ACC112 (cell line): ENCODE results near the gene KRTAP2-3.
"Not testable (repeated sequence)": the region's sequence is repeated elsewhere in the genome, so short reads cannot be mapped to it uniquely, and the experiment has no call there.

Experiments used
- H2AFZ ChIP-seq: fragments of 200-600 bp; sonication (generic); one replicate; pipeline ENCODE4 v1.6.0; 2017; ENCODE audit warnings: antibody characterized with exemption, low read length; ENCODE audit not compliant: unreplicated experiment
- H3K27ac ChIP-seq: fragments of 200-600 bp; sonication (generic); 2 replicates; pipeline ENCODE4 v1.5.1; 2014; ENCODE audit warnings: low read depth, mild to moderate bottlenecking, antibody characterized with exemption, low read length, moderate library complexity
- H3K27me3 ChIP-seq: fragments of 200-600 bp; sonication (generic); 2 replicates; pipeline ENCODE4 v1.6.1; 2014; ENCODE audit warnings: mild to moderate bottlenecking, antibody characterized with exemption, low read length, moderate library complexity, mixed read lengths; ENCODE audit not compliant: insufficient read depth
- H3K36me3 ChIP-seq: fragments of 200-600 bp; sonication (generic); 2 replicates; pipeline ENCODE4 v1.6.1; 2016; ENCODE audit warnings: mild to moderate bottlenecking, antibody characterized with exemption, low read length, moderate library complexity, mixed read lengths; ENCODE audit not compliant: insufficient read depth
- H3K4me1 ChIP-seq: fragments of 200-600 bp; sonication (generic); one replicate; pipeline ENCODE4 v1.6.1; 2016; ENCODE audit warnings: low read length, mixed read lengths; ENCODE audit not compliant: insufficient read depth, unreplicated experiment, control insufficient read depth
- H3K4me3 ChIP-seq: fragments of 200-600 bp; sonication (generic); 2 replicates; pipeline ENCODE4 v1.5.1; 2014; ENCODE audit warnings: mild to moderate bottlenecking, low read depth, low read length
- H3K79me2 ChIP-seq: fragments of 200-600 bp; sonication (generic); one replicate; pipeline ENCODE4 v1.6.0; 2016; ENCODE audit warnings: low read length; ENCODE audit not compliant: control insufficient read depth, unreplicated experiment, insufficient read depth

The KRTAP2-3 gene, protein sequence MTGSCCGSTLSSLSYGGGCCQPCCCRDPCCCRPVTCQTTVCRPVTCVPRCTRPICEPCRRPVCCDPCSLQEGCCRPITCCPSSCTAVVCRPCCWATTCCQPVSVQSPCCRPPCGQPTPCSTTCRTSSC

GRCh38 chr17:41060052-41060604 lies at the start of gene KRTAP2-3:
TSS of gene KRTAP2-3 (minus strand) at chr17:41060114. CDS start at chr17:41060050, 64 bp downstream.
- Histone ChIP-seq H3K27me3 (no peaks in the 10 kb centered on the region), H3K36me3 (no peaks in the 10 kb centered on the region), H3K27ac (peak within 1 kb of the TSS; percentile 93), H2AFZ (peak within 1 kb of the TSS; percentile 53), H3K4me3 (no peak within 1 kb of the TSS; the same call in 1 of the 2 replicates), H3K4me1 (peaks cover 49% of the 10 kb centered on the region), H3K79me2 (no peaks in the 10 kb centered on the region)

- H3K4me3 ChIP-seq, H3K27me3 ChIP-seq, H3K4me1 ChIP-seq, H3K79me2 ChIP-seq, H3K27ac ChIP-seq, H2AFZ ChIP-seq, H3K36me3 ChIP-seq: not testable (repeated sequence)
These were observed 48.9 kb upstream of the KRTAP2-3 start for GRCh38 chr17:41108728-41109386.

DNA sequence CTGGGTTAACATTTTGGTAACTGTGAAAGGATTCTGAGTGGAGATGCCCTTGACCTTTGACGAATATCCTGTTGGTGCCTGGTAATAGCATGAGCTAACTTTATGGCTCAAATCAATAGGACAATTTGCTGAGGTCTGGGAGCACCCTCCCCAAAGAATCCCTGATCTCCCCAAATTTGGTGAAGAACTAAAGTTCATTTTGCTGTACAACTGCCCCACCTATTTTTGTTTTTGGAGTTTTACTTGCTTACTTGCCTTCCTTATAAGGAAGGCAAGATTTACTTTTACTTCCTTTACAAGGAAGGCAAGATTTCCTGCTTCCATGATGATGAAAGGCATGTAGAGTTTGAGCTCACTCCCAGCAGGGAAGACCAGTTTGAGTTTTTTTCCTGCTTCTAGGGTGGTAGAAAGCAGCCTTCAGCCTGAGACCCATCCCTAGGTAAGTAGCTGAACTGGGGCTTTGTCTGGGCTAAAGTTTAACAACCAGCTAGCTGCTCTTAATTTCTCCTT lies 48.1 kb upstream of the KRTAP2-3 start:
- Histone ChIP-seq H3K4me1 (peaks cover 12% of the 10 kb centered on the region), H2AFZ (no peak overlapping the region), H3K79me2 (no peaks in the 10 kb centered on the region), H3K27ac (no peak overlapping the region), H3K4me3 (no peak overlapping the region), H3K36me3 (0 out of 2 replicates have a peak, but pooled peaks cover 3% of the 10 kb centered on the region), H3K27me3 (no peaks in the 10 kb centered on the region)

GRCh38 chr17:41105347-41105746 lies 45.4 kb upstream of the KRTAP2-3 start, which contains the start of gene KRTAP4-9:
TSS of gene KRTAP4-9 (plus strand) at chr17:41105389. CDS start at chr17:41105389, 0 bp downstream.
- not testable (repeated sequence) for H3K79me2 ChIP-seq, H3K4me3 ChIP-seq, H3K36me3 ChIP-seq, H2AFZ ChIP-seq, H3K27me3 ChIP-seq
- Histone ChIP-seq H3K4me1 (peaks cover 12% of the 10 kb centered on the region), H3K27ac (peak within 1 kb of the TSS; percentile 50)

- H3K27ac ChIP-seq: peak overlapping the region; percentile 50
These were observed 44.6 kb upstream of the KRTAP2-3 start for GRCh38 chr17:41104386-41105038.

DNA sequence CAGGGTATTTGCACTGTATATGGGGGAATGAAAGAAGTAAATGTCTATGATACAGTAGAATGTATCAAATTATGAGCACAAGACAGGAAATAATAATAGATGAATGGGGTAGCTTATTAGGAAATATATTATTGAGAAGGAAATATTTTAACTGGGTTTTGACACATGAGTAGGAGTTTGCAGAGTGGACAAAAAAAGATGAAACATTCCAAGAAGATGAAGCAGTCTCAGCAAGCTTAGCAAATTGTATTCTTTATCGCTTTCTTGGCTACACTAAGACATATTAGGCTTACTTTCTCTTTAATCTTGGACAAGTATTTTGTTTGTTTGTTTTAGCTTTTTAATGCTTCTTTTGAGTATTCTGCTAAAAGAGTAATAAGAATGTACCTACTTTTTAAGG lies 44.0 kb upstream of the KRTAP2-3 start:
- H3K27me3 ChIP-seq: no peaks in the 10 kb centered on the region
- H3K79me2 ChIP-seq: no peaks in the 10 kb centered on the region
- peak overlapping the region; percentile 50 for H3K27ac ChIP-seq
- peaks cover 15% of the 10 kb centered on the region for H3K4me1 ChIP-seq
- H3K36me3 ChIP-seq: no peaks in the 10 kb centered on the region
- no peak overlapping the region for H3K4me3 ChIP-seq
- no peak overlapping the region for H2AFZ ChIP-seq

More at GRCh38 chr17:41104386-41105038, 44.6 kb upstream of the KRTAP2-3 start:
- not testable (repeated sequence) for H2AFZ ChIP-seq, H3K4me3 ChIP-seq, H3K36me3 ChIP-seq, H3K27me3 ChIP-seq, H3K79me2 ChIP-seq
- H3K4me1 ChIP-seq: peaks cover 15% of the 10 kb centered on the region

DNA sequence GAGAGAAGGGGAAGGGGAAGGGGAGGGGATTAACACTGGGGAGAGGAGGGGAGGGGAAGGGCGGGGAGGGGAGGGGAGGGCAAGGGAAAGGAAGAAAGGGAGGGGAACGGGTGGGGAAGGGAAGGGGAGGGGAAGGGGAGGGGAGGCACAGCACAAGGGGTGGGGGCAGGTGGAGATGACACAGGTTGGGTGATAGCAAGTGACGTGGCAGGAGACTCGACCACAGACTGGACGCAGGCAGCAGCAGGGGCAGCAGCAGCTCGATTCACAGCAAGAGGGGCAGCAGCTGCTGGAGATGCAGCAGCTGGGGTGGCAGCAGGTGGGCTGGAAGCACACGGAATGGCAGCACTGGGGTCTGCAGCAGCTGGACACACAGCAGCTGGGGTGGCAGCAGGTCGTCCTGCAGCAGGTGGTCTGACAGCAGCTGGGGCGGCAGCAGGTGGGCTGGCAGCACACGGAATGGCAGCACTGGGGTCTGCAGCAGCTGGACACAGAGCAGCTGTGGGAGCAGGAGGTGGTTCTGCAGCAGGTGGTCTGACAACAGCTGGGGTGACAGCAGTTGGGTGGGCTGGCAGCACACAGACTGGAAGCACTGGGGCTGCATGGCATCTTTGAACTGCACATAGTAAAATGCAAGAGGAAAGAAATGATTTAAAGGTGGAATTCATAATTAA lies 41.8 kb upstream of the KRTAP2-3 start, which contains the start of gene KRTAP4-16:
Gene KRTAP4-16, minus strand, starts transcription at position 624 of the 674 bp plus-strand sequence. Its CDS starts 0 bp downstream, at position 624.
- no peak within 1 kb of the TSS for H3K27ac ChIP-seq
- no peak within 1 kb of the TSS for H3K4me3 ChIP-seq
- H3K27me3 ChIP-seq: no peaks in the 10 kb centered on the region
- H2AFZ ChIP-seq: no peak within 1 kb of the TSS
- no peaks in the 10 kb centered on the region for H3K36me3 ChIP-seq
- H3K4me1 ChIP-seq: peaks cover 23% of the 10 kb centered on the region
- H3K79me2 ChIP-seq: no peaks in the 10 kb centered on the region

- H3K27ac ChIP-seq, H3K27me3 ChIP-seq, H3K36me3 ChIP-seq, H3K4me3 ChIP-seq, H3K79me2 ChIP-seq, H2AFZ ChIP-seq: not testable (repeated sequence)
- H3K4me1 ChIP-seq: peaks cover 21% of the 10 kb centered on the region
These were observed 40.0 kb upstream of the KRTAP2-3 start for GRCh38 chr17:41099682-41100480.

GRCh38 chr17:41098481-41098880 lies 38.6 kb upstream of the KRTAP2-3 start:
- H3K27me3 ChIP-seq: no peaks in the 10 kb centered on the region
- peaks cover 11% of the 10 kb centered on the region for H3K4me1 ChIP-seq
- no peak overlapping the region for H2AFZ ChIP-seq
- no peaks in the 10 kb centered on the region for H3K36me3 ChIP-seq
- no peak overlapping the region for H3K4me3 ChIP-seq
- H3K27ac ChIP-seq: no peak overlapping the region
- H3K79me2 ChIP-seq: no peaks in the 10 kb centered on the region
